Esophagus muscularis mucosa (tissue), 3 donors: ENCODE measurements around the gene ADD3.

ENCODE experiments used
- CTCF ChIP-seq, 3 experiments: fragments of 200-600 bp in 2 of 3; fragments of 450-650 bp in 1 of 3; sonication (generic) in 2 of 3; IDR thresholded peaks; one replicate each; pipeline ENCODE4 v1.5.1; 2017 to 2019; ENCODE audit warnings: antibody characterized with exemption in 3 of 3, mild to moderate bottlenecking in 2 of 3, moderate library complexity in 1 of 3
- EP300 ChIP-seq: sonication (generic); formaldehyde crosslinking; IDR thresholded peaks from one replicate; pipeline ENCODE4 v1.6.1; 2017; ENCODE audit warnings: antibody characterized with exemption

- no peak for TF ChIP-seq CTCF (IDR thresholded peaks at IDR 0.05)
- no peak for TF ChIP-seq EP300
Measured at GRCh38 chr10:109982812-109983211, 25.0 kb upstream of the ADD3 start.
